SK-N-SH (cell line): ENCODE measurements around the gene NCAM1. TPM values are rescaled to one million over a fixed set of nuclear protein-coding genes. Genes with fewer than 3 reads are reported as not detected.

Experiments used
- CTCF ChIA-PET: fragments of 300-600, 350-600 bp; formaldehyde crosslinking; extraction: SDS; loops from one replicate; lab custom pipeline; 2021; lab: Yijun Ruan, JAX
- POLR2A ChIA-PET: fragments of 350-600 bp; sonication (Branson Sonifier 250); formaldehyde crosslinking; extraction: SDS; loops from one replicate; lab custom pipeline; 2020; ENCODE audit warnings: antibody characterized with exemption, inconsistent platforms; lab: Yijun Ruan, JAX
- DNase-seq: peaks from one replicate; pipeline ENCODE4 v3.0.0; 2012
- H2AFZ ChIP-seq: fragments of 200-600 bp; sonication (generic); 2 replicates; pipeline ENCODE4 v1.8.1; 2016; ENCODE audit warnings: antibody characterized with exemption, mild to moderate bottlenecking, low read depth
- H3F3A ChIP-seq: fragments of 200-600 bp; sonication (generic); replicated peaks from 2 replicates; pipeline ENCODE3; 2016; ENCODE audit warnings: antibody characterized with exemption, mild to moderate bottlenecking; ENCODE audit not compliant: insufficient read depth
- H3K27ac ChIP-seq, 2 experiments: fragments of 200-500 bp in 1 of 2; fragments of 200-600 bp in 1 of 2; sonication (Bioruptor generic) in 1 of 2; sonication (generic), shearing (Covaris generic) in 1 of 2; 2 replicates each; pipeline versions ENCODE4 v1.5.1 to v1.6.1; 2014 to 2016; ENCODE audit warnings: low read depth in 2 of 2, inconsistent platforms in 1 of 2, low read length in 1 of 2, mild to moderate bottlenecking in 1 of 2, mixed read lengths in 1 of 2
- H3K27me3 ChIP-seq: fragments of 200-600 bp; sonication (generic), shearing (Covaris generic); 2 replicates; pipeline ENCODE4 v1.6.1; 2016; ENCODE audit warnings: mixed run types; ENCODE audit not compliant: insufficient read depth
- H3K36me3 ChIP-seq, 2 experiments: fragments of 200-500 bp in 1 of 2; fragments of 200-600 bp in 1 of 2; sonication (Bioruptor generic) in 1 of 2; sonication (generic) in 1 of 2; replicated peaks in 1 of 2; 2 replicates each; pipeline versions ENCODE3 to v1.5.1; 2014 to 2016; ENCODE audit warnings: low read length in 1 of 2, mild to moderate bottlenecking in 1 of 2; ENCODE audit not compliant: insufficient read depth in 2 of 2, control insufficient read depth in 1 of 2
- H3K4me1 ChIP-seq, 2 experiments: fragments of 200-500 bp in 1 of 2; fragments of 200-600 bp in 1 of 2; sonication (Bioruptor generic) in 1 of 2; sonication (generic), shearing (Covaris generic) in 1 of 2; 2 replicates each; pipeline versions ENCODE4 v1.5.1 to v1.6.1; 2014 to 2016; ENCODE audit warnings: low read depth in 1 of 2, low read length in 1 of 2, mixed run types in 1 of 2; ENCODE audit not compliant: insufficient read depth in 2 of 2, control insufficient read depth in 1 of 2
- H3K4me2 ChIP-seq: fragments of 200-600 bp; sonication (generic), shearing (Covaris generic); 2 replicates; pipeline ENCODE4 v1.6.1; 2017; ENCODE audit warnings: mixed run types
- H3K4me3 ChIP-seq, 2 experiments: fragments of 200-500 bp in 1 of 2; fragments of 200-600 bp in 1 of 2; sonication (Bioruptor generic) in 1 of 2; sonication (generic), shearing (Covaris generic) in 1 of 2; 2 replicates each; pipeline versions ENCODE4 v1.5.1 to v1.8.1; 2014 to 2016; ENCODE audit warnings: low read depth in 2 of 2, inconsistent platforms in 1 of 2, low read length in 1 of 2, mild to moderate bottlenecking in 1 of 2, mixed read lengths in 1 of 2, moderate library complexity in 1 of 2
- H3K79me2 ChIP-seq: fragments of 200-600 bp; sonication (generic); 2 replicates; pipeline ENCODE4 v1.8.1; 2017; ENCODE audit warnings: mild to moderate bottlenecking; ENCODE audit not compliant: insufficient read depth
- H3K9ac ChIP-seq: fragments of 200-600 bp; sonication (generic); 2 replicates; pipeline ENCODE4 v1.6.1; 2017; ENCODE audit warnings: mixed run types
- H3K9me2 ChIP-seq: fragments of 200-600 bp; sonication (generic); 2 replicates; pipeline ENCODE4 v1.6.1; 2017; ENCODE audit warnings: mixed run types
- H3K9me3 ChIP-seq: fragments of 200-600 bp; sonication (generic); 2 replicates; pipeline ENCODE4 v1.6.1; 2017; ENCODE audit warnings: mixed run types, mild to moderate bottlenecking, moderate library complexity
- H4K20me1 ChIP-seq: fragments of 200-600 bp; sonication (generic); 2 replicates; pipeline ENCODE4 v1.6.1; 2017; ENCODE audit warnings: mild to moderate bottlenecking, mixed run types; ENCODE audit not compliant: insufficient read depth
- CHD2 ChIP-seq: fragments of 150-350 bp; IDR thresholded peaks from 2 replicates; pipeline ENCODE4 v1.6.1; 2018; ENCODE audit warnings: low read length; ENCODE audit not compliant: partially characterized antibody
- EP300 ChIP-seq, 2 experiments: IDR thresholded peaks; 2 replicates each; pipeline versions ENCODE4 v1.4.0 to v1.6.1; 2012; ENCODE audit warnings: borderline replicate concordance in 1 of 2, low read depth in 1 of 2, low read length in 1 of 2
- FOXJ3 ChIP-seq: sonication (generic); formaldehyde crosslinking; IDR thresholded peaks from 2 replicates; pipeline ENCODE4 v1.5.1; 2020; ENCODE audit warnings: mild to moderate bottlenecking, missing genetic modification reagents
- GATA2 ChIP-seq: sonication (generic); formaldehyde crosslinking; IDR thresholded peaks from 2 replicates; pipeline ENCODE4 v1.5.0; 2020; ENCODE audit warnings: mild to moderate bottlenecking, missing genetic modification reagents
- JUND ChIP-seq: IDR thresholded peaks from 2 replicates; pipeline ENCODE4 v1.4.0; 2012
- MAX ChIP-seq: IDR thresholded peaks from 2 replicates; pipeline ENCODE4 v1.4.0; 2012; ENCODE audit warnings: low read depth
- NFIC ChIP-seq: IDR thresholded peaks from 2 replicates; pipeline ENCODE4 v1.4.0; 2012; ENCODE audit warnings: borderline replicate concordance
- NRF1 ChIP-seq: IDR thresholded peaks from 2 replicates; pipeline ENCODE4 v1.6.1; 2012; ENCODE audit warnings: low read depth, mild to moderate bottlenecking, low read length
- PBX3 ChIP-seq: IDR thresholded peaks from 2 replicates; pipeline ENCODE4; 2012
- RFX5 ChIP-seq: IDR thresholded peaks from 2 replicates; pipeline ENCODE4 v1.6.1; 2012; ENCODE audit warnings: mild to moderate bottlenecking, improper control_type of control experiment, low read length
- SMC3 ChIP-seq: IDR thresholded peaks from 2 replicates; pipeline ENCODE4 v1.6.1; 2012; ENCODE audit warnings: low read depth, low read length, improper control_type of control experiment
- TAF1 ChIP-seq: IDR thresholded peaks from 2 replicates; pipeline ENCODE4 v1.6.1; 2012; ENCODE audit warnings: low read depth, mild to moderate bottlenecking, low read length, moderate library complexity, borderline replicate concordance
- TEAD4 ChIP-seq: IDR thresholded peaks from 2 replicates; pipeline ENCODE4 v1.4.0; 2012; ENCODE audit warnings: mild to moderate bottlenecking, borderline replicate concordance; ENCODE audit not compliant: insufficient read depth
- USF1 ChIP-seq: IDR thresholded peaks from 2 replicates; pipeline ENCODE4 v1.4.0; 2012; ENCODE audit warnings: low read depth, borderline replicate concordance
- USF2 ChIP-seq: fragments of 150-350 bp; IDR thresholded peaks from 2 replicates; pipeline ENCODE4 v1.6.1; 2017; ENCODE audit warnings: antibody characterized with exemption, low read length, low read depth, borderline replicate concordance
- YY1 ChIP-seq: IDR thresholded peaks from 2 replicates; pipeline ENCODE4 v1.4.0; 2012; ENCODE audit warnings: low read depth, mild to moderate bottlenecking
- polyA plus RNA-seq, 3 experiments: library from polyadenylated mRNA; depleted of rRNA; stranded (reverse); fragments of >200 nt; gene quantifications; 2 replicates each; pipeline ENCODE4 v1.2.3, GENCODE V29; 2012

Gene NCAM1
- polyA plus RNA-seq, 1 of the 3 experiments (the other 2 are of a cell fraction): 19.4 TPM

GRCh38 chr11:112993808-112994207 lies 32.6 kb downstream of the NCAM1 start:
- POLR2A ChIA-PET: no interaction called here
- Histone ChIP-seq H3K9me3 (peaks cover 8% of the 10 kb centered on the region), H4K20me1 (no peaks in the 10 kb centered on the region), H3K27ac (no peak overlapping the region), H2AFZ (no peak overlapping the region), H3K4me3 (no peak overlapping the region), H3K9ac (no peak overlapping the region), H3K9me2 (no peaks in the 10 kb centered on the region), H3K79me2 (peaks cover 3% of the 10 kb centered on the region; the same call in 1 of the 2 replicates), H3F3A (no peaks in the 10 kb centered on the region), H3K4me1 (peaks cover 0 to 23% of the 10 kb centered on the region in 2 experiments; a peak in 2 of 4 replicates), H3K4me2 (no peak overlapping the region), H3K27me3 (no peaks in the 10 kb centered on the region), H3K36me3 (no peaks in the 10 kb centered on the region)
- no peak for DNase-seq
- no peak for TF ChIP-seq TAF1
- no peak for TF ChIP-seq PBX3
- no peak for TF ChIP-seq EP300 (IDR thresholded peaks at IDR 0.05; ENCODE audit: borderline replicate concordance in 1 of 2, low read depth in 1 of 2, low read length in 1 of 2)
- no peak for TF ChIP-seq NRF1
- TF ChIP-seq MAX: no peak
- no peak for TF ChIP-seq CHD2
- no peak for TF ChIP-seq USF1
- TF ChIP-seq FOXJ3 (CRISPR knock-in tag): no peak
- no peak for TF ChIP-seq SMC3
- TF ChIP-seq GATA2: no peak
- TF ChIP-seq JUND: no peak
- no peak for TF ChIP-seq RFX5
- no peak for TF ChIP-seq TEAD4
- TF ChIP-seq USF2: no peak
- no peak for TF ChIP-seq YY1
- no peak for TF ChIP-seq NFIC
- CTCF ChIA-PET: no interaction called here
